ENCODE results near the gene NFIA. TPM values are rescaled to one million over a fixed set of nuclear protein-coding genes. Genes with fewer than 3 reads are reported as not detected.
A peak's percentile ranks its signal among the peaks of the same experiment; 100 is the strongest.

Gene NFIA
- total RNA-seq, 1 experiment from 2014 or later = 38.6 TPM

- H3K4me1 Mint-ChIP-seq (ENCODE audit: low read depth, unreplicated experiment) = no peaks in the 10 kb centered on the region
- H3K4me3 Mint-ChIP-seq (ENCODE audit: low read depth, unreplicated experiment) = no peak overlapping the region
- H3K27me3 Mint-ChIP-seq (ENCODE audit: unreplicated experiment) = no peaks in the 10 kb centered on the region
- no peaks in the 10 kb centered on the region for H3K36me3 Mint-ChIP-seq (ENCODE audit: insufficient read depth, unreplicated experiment)
- BruUV-seq (replicated peaks) = no TSS peak
- DNase-seq = no peak
- CTCF ChIA-PET = no interaction called here
- H3K9me3 Mint-ChIP-seq (ENCODE audit: low read depth, unreplicated experiment) = no peaks in the 10 kb centered on the region
- H3K27ac Mint-ChIP-seq (ENCODE audit: unreplicated experiment) = no peak overlapping the region
- no peak for TF ChIP-seq CTCF (IDR thresholded peaks at IDR 0.05; ENCODE audit: unreplicated experiment)
- intact Hi-C loops (cut with micrococcal nuclease; ENCODE audit: unreplicated experiment) = no loop called here
Measured at GRCh38 chr1:61213245-61214011, 131.1 kb downstream of the NFIA start.

- no peak for TF ChIP-seq CTCF (IDR thresholded peaks at IDR 0.05; ENCODE audit: unreplicated experiment)
- Mint-ChIP-seq H3K4me1 (ENCODE audit: low read depth, unreplicated experiment) (peaks cover 4% of the 10 kb centered on the region), H3K27me3 (ENCODE audit: unreplicated experiment) (no peaks in the 10 kb centered on the region), H3K9me3 (ENCODE audit: low read depth, unreplicated experiment) (no peaks in the 10 kb centered on the region), H3K36me3 (ENCODE audit: insufficient read depth, unreplicated experiment) (no peaks in the 10 kb centered on the region), H3K27ac (ENCODE audit: unreplicated experiment) (no peak overlapping the region), H3K4me3 (ENCODE audit: low read depth, unreplicated experiment) (no peak overlapping the region)
- no TSS peak for BruUV-seq (replicated peaks)
- intact Hi-C loops (cut with micrococcal nuclease; ENCODE audit: unreplicated experiment) = no loop called here
- DNase-seq = no peak
- CTCF ChIA-PET = no interaction called here
Measured at GRCh38 chr1:61215119-61215518, 132.8 kb downstream of the NFIA start.

- no TSS peak for BruUV-seq (replicated peaks)
- Mint-ChIP-seq H3K9me3 (ENCODE audit: low read depth, unreplicated experiment) (no peaks in the 10 kb centered on the region), H3K27ac (ENCODE audit: unreplicated experiment) (no peak overlapping the region), H3K36me3 (ENCODE audit: insufficient read depth, unreplicated experiment) (no peaks in the 10 kb centered on the region), H3K27me3 (ENCODE audit: unreplicated experiment) (no peaks in the 10 kb centered on the region), H3K4me1 (ENCODE audit: low read depth, unreplicated experiment) (peaks cover 7% of the 10 kb centered on the region), H3K4me3 (ENCODE audit: low read depth, unreplicated experiment) (no peak overlapping the region)
- DNase-seq = peak; percentile 39
- intact Hi-C loops (cut with micrococcal nuclease; ENCODE audit: unreplicated experiment) = no loop called here
- CTCF ChIA-PET = no interaction called here
- no peak for TF ChIP-seq CTCF (IDR thresholded peaks at IDR 0.05; ENCODE audit: unreplicated experiment)
Measured at GRCh38 chr1:61215676-61216289, 133.4 kb downstream of the NFIA start.

GRCh38 chr1:61220536-61220935, 138.2 kb downstream of the NFIA start:
- no peaks in the 10 kb centered on the region for H3K9me3 Mint-ChIP-seq (ENCODE audit: low read depth, unreplicated experiment)
- intact Hi-C loops (cut with micrococcal nuclease; ENCODE audit: unreplicated experiment) = loop anchor here (2.0 to 10.0 kb wide), 5 partner anchors 67 to 234 kb away; partner anchors contain the start of gene NFIA
- H3K4me3 Mint-ChIP-seq (ENCODE audit: low read depth, unreplicated experiment) = no peak overlapping the region
- no peak for DNase-seq
- no peak overlapping the region for H3K27ac Mint-ChIP-seq (ENCODE audit: unreplicated experiment)
- no peaks in the 10 kb centered on the region for H3K36me3 Mint-ChIP-seq (ENCODE audit: insufficient read depth, unreplicated experiment)
- no peak for TF ChIP-seq CTCF (IDR thresholded peaks at IDR 0.05; ENCODE audit: unreplicated experiment)
- H3K27me3 Mint-ChIP-seq (ENCODE audit: unreplicated experiment) = no peaks in the 10 kb centered on the region
- CTCF ChIA-PET = no interaction called here
- no TSS peak for BruUV-seq (replicated peaks)
- H3K4me1 Mint-ChIP-seq (ENCODE audit: low read depth, unreplicated experiment) = peaks cover 7% of the 10 kb centered on the region

All from Calu3 (cell line).